GM18502 (cell line): ENCODE measurements around the gene PSORS1C2.

Source experiments
- ATAC-seq: cut with Tn5 transposase; IDR thresholded peaks from one replicate; pipeline ENCODE4 v1.9.1; 2021; ENCODE audit warnings: mild to moderate bottlenecking; ENCODE audit not compliant: unreplicated experiment, poor library complexity

PSORS1C2 gene

DNA sequence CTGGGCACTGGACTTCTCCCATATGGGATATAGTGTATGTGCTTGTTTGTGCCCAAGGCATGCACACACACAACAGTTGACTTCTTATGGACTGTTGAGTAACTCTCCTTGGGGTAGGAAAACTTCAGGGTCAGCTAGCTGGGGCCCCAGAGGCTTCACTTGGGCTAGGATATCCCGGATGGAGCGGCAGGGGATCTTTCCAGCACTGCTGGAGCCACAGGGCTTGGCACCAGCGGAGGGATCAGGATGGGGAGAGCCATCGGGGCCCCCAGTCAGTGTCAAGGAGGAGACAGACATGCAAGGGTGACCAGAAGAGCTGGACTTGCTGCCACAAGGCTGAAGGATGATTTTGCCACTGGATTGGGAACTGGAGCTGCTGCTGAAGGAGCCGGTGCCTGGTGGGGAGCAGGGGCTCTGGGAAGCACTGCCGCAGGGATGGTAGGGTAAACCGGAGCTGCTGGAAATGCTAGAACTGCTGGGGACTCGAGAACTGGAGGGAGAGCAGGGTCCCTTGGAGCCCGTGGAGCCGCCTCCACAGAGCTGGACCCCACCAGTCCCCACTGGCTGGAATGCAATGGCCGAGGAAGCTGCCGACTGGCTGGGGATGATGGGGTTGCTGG, 22.8 kb downstream of the PSORS1C2 start:
- ATAC-seq, result no peak

DNA sequence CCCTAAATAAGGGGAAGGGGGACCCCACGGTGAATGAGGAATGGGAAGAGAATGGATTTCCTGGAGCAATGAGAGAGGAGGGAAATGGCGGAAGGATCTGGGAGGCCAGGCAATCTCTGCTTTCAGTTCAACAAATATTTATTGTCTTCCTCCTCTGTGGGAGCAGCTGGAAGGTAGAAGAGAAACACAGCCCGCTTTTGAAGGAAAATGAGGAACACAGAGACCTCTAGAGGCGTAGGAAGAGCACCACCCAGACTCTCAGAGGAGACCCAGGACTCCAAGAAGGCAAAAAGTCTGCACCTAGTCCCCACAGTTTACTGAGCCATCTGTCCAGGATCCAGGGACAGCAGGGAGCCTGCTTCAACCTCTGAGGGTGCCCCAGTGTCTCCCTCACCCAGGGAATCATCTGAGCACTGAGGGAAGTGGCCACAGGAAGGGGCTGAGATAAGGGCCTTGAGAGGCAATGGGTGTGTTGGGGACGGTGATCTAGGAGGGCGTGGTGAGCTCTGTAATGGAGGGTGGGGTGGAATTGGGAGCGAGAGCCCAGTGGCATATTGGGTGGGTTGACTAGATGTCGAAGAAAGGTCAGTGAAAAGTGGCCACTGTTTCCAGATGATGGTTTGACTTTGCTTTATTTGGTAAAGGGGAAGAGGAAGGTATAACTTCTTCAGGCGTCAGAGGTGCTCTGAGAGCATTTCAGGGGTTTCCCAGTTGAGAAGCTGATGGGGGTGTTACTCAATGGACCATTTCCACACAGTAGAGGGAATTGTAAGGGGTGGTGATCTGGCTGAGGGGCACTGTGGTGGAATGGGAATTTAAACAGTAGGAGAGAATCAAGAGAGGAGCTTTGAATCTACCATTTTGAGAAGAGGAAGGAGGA, 23.7 kb downstream of the PSORS1C2 start:
- no peak for ATAC-seq

DNA sequence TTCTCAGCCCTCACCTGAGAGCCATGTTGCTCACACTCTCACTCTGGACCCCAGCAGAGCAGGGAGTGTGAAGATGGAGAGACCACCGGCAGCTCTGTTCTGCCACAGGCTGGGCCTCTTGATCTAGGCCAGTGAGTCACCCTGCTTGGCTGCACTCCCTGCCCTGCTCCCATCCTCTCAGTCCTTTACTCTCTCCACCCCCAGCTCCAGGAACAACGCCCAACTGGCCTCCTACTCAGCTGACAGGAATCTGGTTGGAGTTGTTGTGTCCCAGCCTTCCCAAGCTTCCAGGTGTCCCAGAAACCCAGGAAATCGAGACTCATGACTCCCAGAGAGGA, 24.4 kb downstream of the PSORS1C2 start, which contains the start of gene PSORS1C1:
Gene PSORS1C1, plus strand, starts transcription at position 260 of the 338 bp plus-strand sequence. CDS start 14,833 bp downstream, outside the sequence.
- no peak for ATAC-seq

DNA sequence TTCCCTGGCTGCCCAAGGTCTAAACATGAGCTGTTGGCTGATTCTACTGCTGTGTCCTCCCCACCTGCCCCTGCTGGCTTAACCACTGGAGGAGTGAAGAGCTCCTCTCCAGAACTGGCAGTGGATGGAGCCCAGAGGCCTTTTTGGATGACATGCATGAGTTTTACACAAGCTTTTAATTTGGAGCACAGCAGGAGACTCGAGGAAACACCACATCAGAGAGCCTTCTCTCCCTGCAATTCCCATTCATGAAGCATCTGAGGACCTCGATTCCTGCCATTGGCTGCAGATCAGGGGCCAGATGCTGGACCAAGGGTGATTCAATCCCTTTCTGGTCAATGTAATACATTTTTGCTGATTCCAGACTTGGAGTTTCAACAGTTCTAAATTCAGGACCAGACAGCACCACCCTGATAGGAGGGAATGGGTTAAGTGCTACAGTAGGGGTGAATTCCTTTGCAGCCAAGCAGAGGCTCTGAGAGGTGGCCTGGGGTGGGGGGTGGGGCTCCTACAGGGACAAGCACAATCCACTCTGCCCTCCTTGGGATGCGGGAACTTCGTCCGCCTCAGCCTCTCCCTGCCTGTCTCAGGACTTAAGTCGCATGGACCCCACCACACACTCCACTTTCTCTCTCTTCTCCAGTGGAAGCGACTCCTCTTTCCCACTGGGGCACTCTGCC, 24.9 kb downstream of the PSORS1C2 start:
- ATAC-seq, result no peak

DNA sequence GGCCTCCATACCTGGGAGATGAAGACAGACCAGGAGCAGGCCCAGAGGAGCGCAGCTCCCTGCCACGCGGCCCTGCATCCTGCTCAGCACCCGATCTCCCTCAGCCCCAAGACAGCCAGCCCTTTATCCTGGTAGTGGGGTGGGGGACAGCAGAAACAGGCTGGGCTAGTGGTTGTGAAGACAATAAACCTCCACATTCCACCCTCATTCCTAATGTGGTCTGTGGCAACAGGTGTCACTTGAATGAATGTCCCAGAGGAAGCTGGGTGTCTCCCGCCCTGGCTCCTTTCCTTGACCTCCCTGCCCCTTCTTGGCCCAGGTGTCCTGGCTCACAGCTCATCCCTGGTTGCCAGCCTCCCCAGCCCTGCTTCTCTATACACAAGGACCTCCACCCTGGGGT, 26.4 kb downstream of the PSORS1C2 start, which contains the start of gene C6orf15:
Gene C6orf15, minus strand, starts transcription at position 98 of the 400 bp plus-strand sequence. Its CDS starts 20 bp downstream, at position 78.
- ATAC-seq, result no peak

DNA sequence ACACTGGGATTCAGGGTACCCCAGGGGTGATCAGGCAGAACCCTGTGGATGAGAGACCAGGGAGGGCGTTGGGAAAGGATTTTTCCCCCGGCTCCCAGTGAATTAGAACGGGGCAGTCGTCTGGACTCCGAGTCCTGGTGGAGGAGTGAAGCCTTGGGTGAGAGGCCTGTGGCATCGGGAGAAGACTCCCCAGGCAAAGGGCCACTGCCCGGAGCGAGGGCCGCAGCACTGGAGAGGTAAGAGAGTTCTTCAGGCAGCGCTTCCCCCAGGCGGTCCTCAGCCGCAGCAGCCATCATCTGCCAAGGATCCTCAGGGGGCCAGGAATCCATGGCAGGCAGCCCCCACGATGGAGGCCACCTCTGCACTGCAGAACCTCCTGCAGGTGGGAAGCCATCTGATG, 27.2 kb downstream of the PSORS1C2 start:
- ATAC-seq, result no peak

DNA sequence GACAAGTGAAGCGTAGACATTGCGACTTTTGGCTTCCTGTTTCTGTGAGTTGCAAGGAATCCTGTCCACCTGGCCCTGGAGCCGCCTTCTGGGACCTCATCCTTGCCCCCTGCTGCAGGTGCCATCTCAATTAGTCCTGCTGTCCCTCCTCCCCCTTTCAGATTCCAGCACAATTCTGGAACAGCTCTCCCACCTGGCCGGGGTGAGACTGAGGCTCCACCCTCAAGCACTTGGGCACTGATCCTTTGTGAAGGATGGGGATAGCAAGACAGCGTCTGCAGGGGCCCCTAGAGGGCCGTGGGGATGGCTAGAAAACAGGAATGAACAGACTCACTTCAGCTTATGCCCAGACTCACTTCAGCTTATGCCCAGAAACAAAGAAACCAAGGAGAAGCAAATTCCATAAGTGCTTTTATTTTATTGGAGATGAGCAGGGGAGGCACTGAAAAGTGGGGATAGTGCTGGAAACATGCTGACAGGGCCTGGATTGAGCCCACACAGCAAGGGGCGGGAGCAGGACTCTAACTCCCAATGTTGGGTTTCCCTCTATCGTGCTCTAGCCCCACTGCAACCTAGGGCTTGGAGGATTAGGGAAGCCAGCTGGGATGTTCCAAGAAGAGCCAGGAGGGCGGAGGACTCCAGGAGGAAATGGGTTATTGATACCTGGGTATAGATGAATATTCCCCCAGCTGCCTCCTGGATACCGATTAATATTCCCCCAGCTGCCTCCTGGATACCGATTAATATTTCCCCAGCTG, 27.9 kb downstream of the PSORS1C2 start:
- ATAC-seq, result no peak

DNA sequence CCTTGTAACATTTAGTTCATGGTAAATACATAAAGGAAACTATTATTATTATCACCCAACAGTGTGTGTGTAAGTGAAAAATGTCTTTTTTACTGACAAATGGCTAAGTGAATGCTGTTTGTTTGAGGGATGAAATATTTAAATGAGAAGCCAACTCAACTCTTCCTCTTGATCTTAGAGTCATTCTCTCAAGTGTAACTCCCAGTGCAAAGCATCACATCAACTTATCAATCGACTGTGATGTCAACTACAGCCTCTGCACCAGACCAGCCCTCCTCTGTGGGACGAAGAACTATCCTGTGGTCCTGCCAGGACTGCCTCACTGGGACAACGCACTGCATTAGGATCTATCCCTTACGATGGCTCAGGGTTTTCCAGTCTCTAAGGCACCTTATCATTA, 31.8 kb downstream of the PSORS1C2 start:
- no peak for ATAC-seq

DNA sequence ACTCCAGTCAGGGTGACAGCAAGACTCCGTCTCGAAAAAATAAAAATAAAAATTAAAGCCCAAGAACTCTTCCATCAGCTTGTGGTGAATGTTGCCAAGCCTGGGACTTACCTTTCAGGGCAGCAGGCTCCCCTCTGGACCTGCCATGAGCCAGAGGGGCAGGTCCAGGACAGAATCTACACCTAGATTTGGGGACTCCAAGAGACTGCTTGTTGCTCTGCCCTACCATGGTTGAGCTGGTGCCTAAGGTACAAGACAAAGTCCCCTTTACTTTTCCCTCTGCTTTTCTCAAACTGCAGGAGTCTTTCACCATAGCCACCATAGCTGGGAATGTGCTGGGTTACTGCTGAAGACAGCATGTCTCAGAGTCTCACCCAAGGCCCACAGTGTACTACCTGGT, 35.7 kb downstream of the PSORS1C2 start:
- no peak for ATAC-seq

DNA sequence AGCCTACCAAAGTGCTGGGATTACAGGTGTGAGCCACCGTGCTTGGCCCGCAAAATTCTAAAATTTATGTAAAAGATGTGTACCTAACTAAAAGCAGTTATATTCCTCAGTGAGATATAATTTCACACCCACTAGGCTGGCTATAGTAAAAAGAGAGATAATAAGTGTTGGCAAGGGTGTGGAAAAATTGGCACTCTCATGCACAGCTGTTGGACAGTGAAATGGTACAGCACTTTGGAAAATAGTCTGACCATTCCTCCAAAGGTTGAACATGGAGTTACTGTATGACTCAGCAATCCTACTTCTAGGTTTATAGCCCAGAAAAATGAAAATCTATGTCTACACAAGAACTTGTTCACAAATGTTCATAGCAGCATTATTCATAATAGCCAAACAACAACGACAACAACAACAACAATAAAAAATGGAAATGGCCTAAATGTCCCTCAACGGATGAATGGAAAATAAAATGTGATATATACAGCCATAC, 40.4 kb downstream of the PSORS1C2 start:
- ATAC-seq, result no peak

DNA sequence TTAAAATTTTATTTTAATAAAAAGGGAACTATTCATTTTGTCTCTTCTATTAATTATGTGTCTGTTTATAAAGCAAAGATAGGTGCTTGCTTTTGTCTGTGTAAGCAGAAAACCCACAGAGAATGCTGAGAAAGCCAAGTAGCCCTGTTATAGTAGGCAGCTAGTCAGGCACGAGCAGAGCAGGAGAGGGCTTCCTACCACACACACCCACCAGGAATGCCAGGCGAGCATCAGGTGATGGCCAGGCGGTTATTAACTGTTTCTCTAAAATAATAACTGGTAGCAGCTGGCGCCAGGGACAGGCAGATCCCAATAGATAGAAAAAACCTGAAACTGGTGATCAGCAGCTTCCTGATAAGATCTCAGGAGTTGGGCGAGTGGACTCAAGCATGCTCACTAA, 42.2 kb downstream of the PSORS1C2 start:
- no peak for ATAC-seq

DNA sequence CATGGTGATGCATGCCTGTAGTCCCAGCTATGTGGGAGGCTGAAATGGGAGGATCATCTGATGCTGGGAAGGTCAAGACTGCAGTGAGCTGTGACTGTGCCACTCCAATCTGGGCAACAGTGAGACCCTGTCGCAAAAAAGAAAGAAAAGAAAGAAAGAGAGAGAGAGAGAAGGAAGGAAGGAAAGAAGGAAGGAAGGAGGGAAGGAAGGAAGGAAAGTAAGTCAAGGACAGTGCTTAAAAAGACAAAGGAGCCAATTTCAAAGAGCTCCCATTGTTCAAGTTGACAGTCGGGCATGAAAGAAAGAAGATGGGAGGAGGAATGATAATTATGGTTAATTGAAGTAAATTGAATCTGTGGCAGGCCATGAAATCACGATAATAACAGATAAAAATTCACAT, 42.7 kb downstream of the PSORS1C2 start:
- ATAC-seq, result no peak

DNA sequence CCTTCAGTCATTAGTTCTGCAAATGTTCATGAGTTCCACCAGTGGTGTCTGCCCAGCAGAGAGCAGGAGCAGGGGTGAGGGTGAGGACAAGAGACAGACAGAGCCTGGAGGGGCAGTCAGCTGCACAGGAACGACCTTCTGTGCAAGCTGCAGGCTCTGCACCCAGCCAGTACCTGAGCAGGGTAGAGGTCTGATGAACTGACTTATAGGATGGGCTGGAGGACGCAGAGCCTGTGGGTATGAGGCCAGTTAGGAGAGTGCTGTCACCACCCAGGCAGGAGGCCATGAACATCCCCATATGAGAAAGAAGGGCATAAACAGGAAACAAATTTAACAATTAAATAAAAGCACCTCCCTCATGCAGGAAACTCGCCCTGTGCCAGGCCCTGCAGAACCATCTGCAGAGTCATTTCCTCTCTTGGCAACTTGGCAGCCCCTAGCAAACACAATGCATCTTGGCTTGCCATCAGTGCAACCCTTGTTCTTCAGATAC, 44.4 kb downstream of the PSORS1C2 start:
- no peak for ATAC-seq

DNA sequence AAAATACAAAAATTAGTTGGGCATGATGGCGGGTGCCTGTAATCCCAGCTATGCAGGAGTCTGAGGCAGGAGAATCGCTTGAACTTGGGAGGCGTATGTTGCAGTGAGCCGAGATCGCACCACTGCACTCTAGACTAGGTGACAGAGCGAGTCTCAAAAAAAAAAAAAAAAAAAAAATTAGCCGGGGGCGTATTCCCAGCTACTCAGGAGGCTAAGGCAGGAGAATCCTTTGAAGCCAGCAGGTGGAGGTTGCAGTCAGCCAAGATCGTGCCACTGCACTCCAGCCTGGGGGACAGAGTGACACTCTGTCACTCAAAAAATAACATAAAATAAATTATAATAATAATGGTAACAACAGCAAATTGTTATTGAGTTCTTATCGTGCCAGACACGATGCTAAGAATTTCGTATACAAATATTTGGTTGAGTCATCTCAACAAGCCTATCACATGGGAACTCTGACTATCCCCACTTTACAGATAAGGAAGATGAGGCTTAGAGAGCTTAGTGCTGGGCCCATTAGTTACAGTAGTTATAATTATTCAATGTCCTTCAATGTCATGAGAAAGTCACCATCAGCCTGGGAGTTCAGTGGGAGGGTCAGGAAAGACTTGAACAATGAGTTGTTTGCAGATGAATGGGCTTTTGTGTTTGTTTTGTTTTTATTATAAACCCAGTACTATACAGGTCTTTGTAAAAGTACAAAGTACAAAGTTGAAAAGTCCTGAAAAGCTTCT, 45.9 kb downstream of the PSORS1C2 start:
- no peak for ATAC-seq

DNA sequence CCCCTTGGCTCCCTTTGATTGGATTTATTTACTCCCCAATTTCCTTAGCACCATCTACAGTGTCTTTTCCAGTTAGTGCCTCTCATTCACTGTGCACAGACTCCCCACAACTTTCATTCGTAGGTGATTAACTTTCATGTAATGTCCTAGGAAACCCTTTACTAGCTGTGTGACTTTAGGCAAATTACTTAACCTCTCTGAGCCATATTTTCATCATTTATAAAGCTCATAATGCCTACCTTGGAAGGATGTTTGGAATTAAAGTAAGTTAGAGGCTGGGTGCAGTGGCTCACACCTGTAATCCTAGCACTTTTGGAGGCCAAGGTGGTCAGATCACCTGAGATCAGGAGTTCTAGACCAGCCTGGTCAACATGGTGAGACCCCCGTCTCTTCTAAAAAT, 46.6 kb downstream of the PSORS1C2 start:
- no peak for ATAC-seq

DNA sequence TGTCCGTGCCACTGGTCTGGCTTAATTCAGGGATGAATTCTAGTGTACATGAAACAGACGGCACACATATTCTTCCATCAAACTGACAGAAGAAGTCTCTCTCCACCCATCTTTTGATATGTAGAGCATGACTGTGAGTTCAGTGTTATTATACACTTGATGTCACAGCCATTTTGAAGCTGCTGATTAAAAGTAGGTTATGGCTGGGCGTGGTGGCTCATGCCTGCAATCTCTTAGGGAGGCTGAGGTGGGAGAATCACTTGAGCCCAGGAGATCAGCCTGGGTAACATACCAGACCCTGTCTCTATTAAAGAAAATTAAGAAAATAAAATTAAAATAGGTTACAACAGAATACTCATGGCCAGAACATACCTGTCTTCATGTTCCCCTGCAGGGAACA, 47.2 kb downstream of the PSORS1C2 start:
- no peak for ATAC-seq

DNA sequence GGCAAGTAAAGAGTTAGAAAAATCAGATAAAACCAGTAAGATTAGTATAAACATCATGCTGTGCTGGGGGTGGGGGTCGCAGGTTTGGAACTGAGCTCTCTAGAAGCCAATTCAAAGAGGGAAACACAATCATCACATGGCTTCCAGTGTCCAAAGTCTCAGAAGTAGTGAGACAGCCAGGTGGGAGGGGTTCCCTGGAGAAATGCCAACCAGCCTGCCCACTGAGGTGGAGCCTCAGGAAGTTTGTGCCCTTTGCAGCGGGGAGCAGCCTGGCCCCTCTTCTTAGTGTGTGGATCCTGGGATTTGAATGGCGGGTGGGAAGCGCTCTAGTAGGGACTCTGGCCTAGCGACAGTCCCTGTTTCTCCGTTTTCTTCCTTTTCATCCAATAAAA, 47.9 kb downstream of the PSORS1C2 start:
- no peak for ATAC-seq

DNA sequence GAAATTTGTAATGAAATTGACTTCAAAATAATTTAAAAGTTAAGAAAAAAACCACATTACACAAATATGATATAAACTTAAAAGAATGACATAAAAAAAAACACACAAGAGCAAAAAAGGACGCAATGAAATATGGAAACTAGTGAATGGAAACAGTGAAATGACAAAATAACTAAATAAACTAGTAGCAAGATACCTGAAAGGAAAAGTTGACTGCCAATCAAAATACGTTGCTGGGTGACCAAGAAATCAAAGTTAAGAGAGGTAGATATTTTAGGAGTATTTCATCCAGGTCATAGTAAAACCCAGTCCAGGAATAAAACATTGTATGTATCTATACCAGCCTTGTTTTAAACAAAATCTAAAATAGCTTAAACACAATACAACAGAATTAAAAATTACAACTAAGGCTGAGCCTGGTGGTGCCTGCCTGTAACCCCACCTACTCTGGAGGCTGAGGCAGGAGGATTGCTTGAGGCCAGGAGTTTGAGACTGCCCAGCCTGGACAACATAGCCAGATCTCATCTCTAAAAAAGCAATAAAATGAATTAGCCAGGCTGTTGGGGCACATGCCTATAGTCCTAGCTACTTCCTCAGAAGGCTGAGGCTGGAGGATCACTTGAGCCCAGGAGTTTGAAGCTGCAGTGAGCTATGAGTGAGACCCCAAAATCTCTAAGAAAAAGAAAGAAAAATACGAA, 48.4 kb downstream of the PSORS1C2 start:
- no peak for ATAC-seq
